ENCODE data around the gene TMEM223. TPM values are rescaled to one million over a fixed set of nuclear protein-coding genes. Genes with fewer than 3 reads are reported as not detected.
A peak's percentile ranks its signal among the peaks of the same experiment; 100 is the strongest.

Gene TMEM223
- total and polyA plus RNA-seq, 9 of the 15 experiments (the other 6 are each of a cell fraction or from before 2014, with no cell fraction given): 5.9 to 34.5 (median 19.6) TPM

DNA sequence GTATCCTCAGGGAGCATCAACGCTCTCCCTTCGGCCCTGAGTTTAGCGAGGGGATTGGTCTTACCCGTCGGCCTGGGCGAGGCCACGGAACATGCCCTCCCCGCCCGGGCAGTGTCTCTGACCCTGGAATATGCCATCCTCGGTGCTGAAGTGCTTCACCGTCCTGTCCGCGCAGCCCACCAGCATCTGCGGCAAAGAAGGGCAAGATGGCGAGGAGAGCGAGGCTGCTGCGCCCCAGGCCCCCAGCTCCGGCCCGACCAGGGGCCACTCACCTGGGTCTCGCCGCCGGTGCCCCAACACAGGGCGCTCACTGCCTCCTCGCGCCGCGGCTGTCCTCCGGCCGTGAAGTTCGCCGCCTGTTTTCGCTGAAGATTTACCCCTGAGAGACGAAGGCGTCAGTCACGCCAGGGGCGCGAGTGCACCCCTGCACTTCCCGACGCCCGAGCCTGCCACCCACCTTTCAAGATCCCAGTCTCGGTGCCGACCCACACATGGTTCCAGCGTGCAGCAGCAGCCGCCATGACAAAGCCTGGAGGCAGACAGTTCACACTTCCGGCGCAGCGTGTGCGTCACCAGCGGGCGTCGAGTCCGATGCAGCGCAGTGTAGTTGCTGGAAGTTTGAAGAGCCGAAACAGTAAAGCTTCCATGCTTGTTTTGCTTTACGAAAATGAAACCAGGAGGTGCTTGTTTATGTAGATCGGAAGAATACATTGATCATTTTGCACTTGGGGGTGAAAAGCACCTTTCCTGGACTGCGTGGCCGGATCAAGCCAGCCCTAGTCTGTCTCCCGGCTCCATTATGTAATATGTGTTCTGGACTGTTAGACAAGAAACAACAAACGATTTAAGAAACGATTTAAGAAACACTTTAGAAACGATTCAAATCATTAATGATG lies 47.5 kb upstream of the TMEM223 start, which contains the start of gene WDR74 (continued):
- TF ChIP-seq FUS (optimal IDR thresholded peaks at IDR 0.05; ENCODE audit: low read depth, low read length): no peak
- no peak for TF ChIP-seq SRSF7 (optimal IDR thresholded peaks at IDR 0.05; ENCODE audit: low read depth, low read length)
- TF ChIP-seq, protein P1, sequence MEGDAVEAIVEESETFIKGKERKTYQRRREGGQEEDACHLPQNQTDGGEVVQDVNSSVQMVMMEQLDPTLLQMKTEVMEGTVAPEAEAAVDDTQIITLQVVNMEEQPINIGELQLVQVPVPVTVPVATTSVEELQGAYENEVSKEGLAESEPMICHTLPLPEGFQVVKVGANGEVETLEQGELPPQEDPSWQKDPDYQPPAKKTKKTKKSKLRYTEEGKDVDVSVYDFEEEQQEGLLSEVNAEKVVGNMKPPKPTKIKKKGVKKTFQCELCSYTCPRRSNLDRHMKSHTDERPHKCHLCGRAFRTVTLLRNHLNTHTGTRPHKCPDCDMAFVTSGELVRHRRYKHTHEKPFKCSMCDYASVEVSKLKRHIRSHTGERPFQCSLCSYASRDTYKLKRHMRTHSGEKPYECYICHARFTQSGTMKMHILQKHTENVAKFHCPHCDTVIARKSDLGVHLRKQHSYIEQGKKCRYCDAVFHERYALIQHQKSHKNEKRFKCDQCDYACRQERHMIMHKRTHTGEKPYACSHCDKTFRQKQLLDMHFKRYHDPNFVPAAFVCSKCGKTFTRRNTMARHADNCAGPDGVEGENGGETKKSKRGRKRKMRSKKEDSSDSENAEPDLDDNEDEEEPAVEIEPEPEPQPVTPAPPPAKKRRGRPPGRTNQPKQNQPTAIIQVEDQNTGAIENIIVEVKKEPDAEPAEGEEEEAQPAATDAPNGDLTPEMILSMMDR (IDR thresholded peaks at IDR 0.05 in 2 of 3, conservative IDR thresholded peaks at IDR 0.05 in 1 of 3; ENCODE audit: insufficient read depth in 2 of 3, low read depth in 1 of 3, low read length in 3 of 3): no peak
- TF ChIP-seq KHSRP (IDR thresholded peaks at IDR 0.05): peak; percentile 76
- TF ChIP-seq ARID3A (IDR thresholded peaks at IDR 0.05; ENCODE audit: borderline replicate concordance, low read depth, low read length): no peak
- no peak for TF ChIP-seq RFX1 (IDR thresholded peaks at IDR 0.05)
- TF ChIP-seq, protein P2, sequence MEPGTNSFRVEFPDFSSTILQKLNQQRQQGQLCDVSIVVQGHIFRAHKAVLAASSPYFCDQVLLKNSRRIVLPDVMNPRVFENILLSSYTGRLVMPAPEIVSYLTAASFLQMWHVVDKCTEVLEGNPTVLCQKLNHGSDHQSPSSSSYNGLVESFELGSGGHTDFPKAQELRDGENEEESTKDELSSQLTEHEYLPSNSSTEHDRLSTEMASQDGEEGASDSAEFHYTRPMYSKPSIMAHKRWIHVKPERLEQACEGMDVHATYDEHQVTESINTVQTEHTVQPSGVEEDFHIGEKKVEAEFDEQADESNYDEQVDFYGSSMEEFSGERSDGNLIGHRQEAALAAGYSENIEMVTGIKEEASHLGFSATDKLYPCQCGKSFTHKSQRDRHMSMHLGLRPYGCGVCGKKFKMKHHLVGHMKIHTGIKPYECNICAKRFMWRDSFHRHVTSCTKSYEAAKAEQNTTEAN (CRISPR knock-in tag; IDR thresholded peaks at IDR 0.05): no peak
- TF ChIP-seq POLR2AphosphoS5 (IDR thresholded peaks at IDR 0.05; ENCODE audit: control insufficient read depth, insufficient read depth, low read depth, low read length): peak; percentile 86
- no peak for TF ChIP-seq NCOA1 (IDR thresholded peaks at IDR 0.05; ENCODE audit: low read depth)
- TF ChIP-seq ZEB2 (IDR thresholded peaks at IDR 0.05): no peak
- no peak for TF ChIP-seq ZNF584 (CRISPR knock-in tag; IDR thresholded peaks at IDR 0.05; ENCODE audit: low read depth)
- peak; percentile 93 for TF ChIP-seq POLR2G (IDR thresholded peaks at IDR 0.05; ENCODE audit: low read depth, low read length)
- TF ChIP-seq ZNF407 (IDR thresholded peaks at IDR 0.05; ENCODE audit: low read depth): no peak
- no peak for TF ChIP-seq TRIM24 (IDR thresholded peaks at IDR 0.05)
- TF ChIP-seq ZNF830 (CRISPR knock-in tag; IDR thresholded peaks at IDR 0.05): no peak

Data from K562 (cell line).